Tongue (tissue), 2 donors: Measurements from ENCODE around the gene ZNF484. TPM values are rescaled to one million over a fixed set of nuclear protein-coding genes. Genes with fewer than 3 reads are reported as not detected.

Experiments used
- small RNA-seq: library from RNA; depleted of rRNA; stranded (forward); fragments of <200 nt; gene quantifications from one replicate; pipeline ENCODE3, GENCODE V24; 2014; ENCODE audit warnings: low replicate concordance
- total RNA-seq: library from RNA; depleted of rRNA; stranded (reverse); fragments of >200 nt; gene quantifications from one replicate; pipeline ENCODE4 v1.2.3, GENCODE V29; 2014

The ZNF484 gene
- total RNA-seq, 1 donor from 2014 or later, result 22.6 TPM

Small RNAs within 50 kb of the gene (small RNA-seq; reads per million reads assigned to genes)
- gene RNU6-714P, result not detected

Other genes starting within 250 kb of the ZNF484 start
- gene IPPK, start 207.9 kb downstream of the ZNF484 start, total RNA-seq, result 12.1 TPM
- 59.5 TPM for gene BICD2, start 113.2 kb downstream of the ZNF484 start, total RNA-seq
- gene FGD3, start 69.5 kb upstream of the ZNF484 start, total RNA-seq, result 7.1 TPM
- gene SUSD3, start 180.7 kb upstream of the ZNF484 start, total RNA-seq, result 3.7 TPM
- gene CARD19, start 218.2 kb upstream of the ZNF484 start, total RNA-seq, result 41.6 TPM